GM23248 (cell line): ENCODE results near the gene AGTRAP. TPM values are rescaled to one million over a fixed set of nuclear protein-coding genes. Genes with fewer than 3 reads are reported as not detected.
A peak's percentile ranks its signal among the peaks of the same experiment; 100 is the strongest.

ENCODE experiments used
- DNase-seq: peaks from one replicate; pipeline ENCODE4 v3.0.0-alpha.2; 2015
- H2AFZ ChIP-seq: fragments of 200-600 bp; sonication (generic); 2 replicates; pipeline ENCODE4 v1.6.1; 2016; ENCODE audit warnings: antibody characterized with exemption
- H3F3A ChIP-seq: fragments of 200-600 bp; sonication (generic); 2 replicates; pipeline ENCODE4 v1.6.1; 2016; ENCODE audit warnings: mild to moderate bottlenecking, antibody characterized with exemption, mixed run types; ENCODE audit not compliant: insufficient read depth
- H3K27ac ChIP-seq: fragments of 200-600 bp; sonication (generic); 2 replicates; pipeline ENCODE4 v1.5.1; 2016; ENCODE audit warnings: mild to moderate bottlenecking
- H3K27me3 ChIP-seq: fragments of 200-600 bp; sonication (generic); replicated peaks from 2 replicates; pipeline ENCODE4 v1.6.1; 2016; ENCODE audit warnings: mild to moderate bottlenecking; ENCODE audit not compliant: insufficient read depth
- H3K36me3 ChIP-seq: fragments of 200-600 bp; sonication (generic); 2 replicates; pipeline ENCODE4 v1.6.1; 2016; ENCODE audit warnings: low read depth, mild to moderate bottlenecking
- H3K4me1 ChIP-seq: fragments of 200-600 bp; sonication (generic); 2 replicates; pipeline ENCODE4 v1.6.1; 2016; ENCODE audit warnings: mild to moderate bottlenecking; ENCODE audit not compliant: insufficient read depth
- H3K4me2 ChIP-seq: fragments of 200-600 bp; sonication (generic); one replicate; pipeline ENCODE4 v1.6.1; 2016; ENCODE audit warnings: mild to moderate bottlenecking; ENCODE audit not compliant: unreplicated experiment
- H3K4me3 ChIP-seq: fragments of 200-600 bp; sonication (generic); 2 replicates; pipeline ENCODE4 v1.5.1; 2016; ENCODE audit warnings: mild to moderate bottlenecking
- H3K79me2 ChIP-seq: fragments of 200-600 bp; sonication (generic); 2 replicates; pipeline ENCODE4 v1.6.1; 2016; ENCODE audit warnings: mild to moderate bottlenecking; ENCODE audit not compliant: insufficient read depth
- H3K9ac ChIP-seq: fragments of 200-600 bp; sonication (generic); 2 replicates; pipeline ENCODE4 v1.6.1; 2016; ENCODE audit warnings: mild to moderate bottlenecking
- H3K9me2 ChIP-seq: fragments of 200-600 bp; sonication (generic); 2 replicates; pipeline ENCODE4 v1.6.1; 2016; ENCODE audit warnings: mixed run types, mild to moderate bottlenecking, moderate library complexity; ENCODE audit not compliant: insufficient read depth
- H3K9me3 ChIP-seq: fragments of 200-600 bp; sonication (generic); one replicate; pipeline ENCODE4 v1.6.1; 2017; ENCODE audit warnings: low read depth
- H4K20me1 ChIP-seq: fragments of 200-600 bp; sonication (generic); 2 replicates; pipeline ENCODE4 v1.6.0; 2016; ENCODE audit not compliant: insufficient read depth
- EZH2 ChIP-seq: fragments of 200-600 bp; sonication (generic); IDR thresholded peaks from 2 replicates; pipeline ENCODE4 v1.6.1; 2018; ENCODE audit warnings: antibody characterized with exemption, mild to moderate bottlenecking; ENCODE audit not compliant: insufficient read depth, poor library complexity, severe bottlenecking
- EZH2phosphoT487 ChIP-seq: fragments of 200-600 bp; sonication (generic); IDR thresholded peaks from 2 replicates; pipeline ENCODE4 v1.6.1; 2018; ENCODE audit warnings: antibody characterized with exemption, moderate library complexity, mild to moderate bottlenecking, low read depth; ENCODE audit not compliant: insufficient read depth
- WGBS, 2 experiments: methylation state at CpG; one replicate each; pipeline ENCODE4 v1.1.6; 2015 to 2017; ENCODE audit warnings: low lambda C conversion rate in 2 of 2, low coverage in 1 of 2; ENCODE audit errors: missing lambda C conversion rate in 2 of 2; 5-methylcytosine and 5-hydroxymethylcytosine counted together
- in situ Hi-C: fragments of 300-500 bp; cut with MboI; formaldehyde crosslinking; loops from 2 replicates; pipeline ENCODE4 v1.15.0; 2020
- polyA plus RNA-seq: library from polyadenylated mRNA; unstranded; fragments of >200 nt; fragmentation: Nextera tagmentation; extraction: Ambion mirVana; gene quantifications from 2 replicates; pipeline ENCODE4 v1.2.1, GENCODE V29; 2016
- total RNA-seq: library from RNA; depleted of rRNA; stranded (reverse); fragments of >200 nt; shearing (Covaris generic); gene quantifications from 2 replicates; pipeline ENCODE4 v1.2.3, GENCODE V29; 2014

AGTRAP gene
- total and polyA plus RNA-seq, 2 experiments from 2014 or later: 113 to 121 TPM

DNA sequence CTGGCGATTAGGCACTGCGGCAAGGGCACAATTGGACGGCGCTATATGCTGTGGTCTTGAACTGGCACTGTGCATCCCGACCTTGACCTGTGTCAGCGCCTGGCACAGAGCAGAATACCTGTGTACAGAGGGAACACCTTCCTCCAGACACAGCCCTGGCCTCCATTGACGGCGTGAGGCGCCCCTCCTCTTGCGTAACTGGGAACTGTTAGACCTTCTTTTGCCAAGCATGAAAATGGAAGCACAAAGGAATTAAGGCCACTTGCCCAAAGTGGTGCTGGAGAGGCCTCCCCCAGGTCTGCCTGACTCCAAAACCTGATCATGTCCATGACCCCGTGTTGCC is 6.8 kb upstream of the AGTRAP start:
- no peak for DNase-seq
- no peak overlapping the region for H3K4me2 ChIP-seq
- peaks cover 18% of the 10 kb centered on the region for H3K4me1 ChIP-seq
- no peaks in the 10 kb centered on the region for H4K20me1 ChIP-seq
- H3F3A ChIP-seq: 0 out of 2 replicates have a peak, but pooled peaks cover 4% of the 10 kb centered on the region
- in situ Hi-C loops: no loop called here
- no peak overlapping the region for H2AFZ ChIP-seq
- H3K9ac ChIP-seq: no peak overlapping the region
- no peaks in the 10 kb centered on the region for H3K27me3 ChIP-seq
- no peaks in the 10 kb centered on the region for H3K79me2 ChIP-seq
- H3K27ac ChIP-seq: no peak overlapping the region
- TF ChIP-seq EZH2 (no peak), EZH2phosphoT487 (no peak)
- H3K9me3 ChIP-seq: no peaks in the 10 kb centered on the region
- 89 to 93% methylated on average over 11 of the region's 11 CpGs for WGBS, 2 experiments
- no peaks in the 10 kb centered on the region for H3K36me3 ChIP-seq
- H3K4me3 ChIP-seq: no peak overlapping the region
- H3K9me2 ChIP-seq: no peaks in the 10 kb centered on the region

GRCh38 chr1:11729498-11730428 is 6.2 kb upstream of the AGTRAP start:
- 0 out of 2 replicates have a peak, but pooled peaks cover 4% of the 10 kb centered on the region for H3F3A ChIP-seq
- no peaks in the 10 kb centered on the region for H3K9me3 ChIP-seq
- in situ Hi-C loops: no loop called here
- no peaks in the 10 kb centered on the region for H3K36me3 ChIP-seq
- no peaks in the 10 kb centered on the region for H3K9me2 ChIP-seq
- WGBS, 2 experiments: 64% methylated on average over 25 to 26 of the region's 26 CpGs
- TF ChIP-seq EZH2 (no peak), EZH2phosphoT487 (no peak)
- peaks cover 18% of the 10 kb centered on the region for H3K4me1 ChIP-seq
- no peak for DNase-seq
- H4K20me1 ChIP-seq: no peaks in the 10 kb centered on the region
- no peak overlapping the region for H3K27ac ChIP-seq
- H2AFZ ChIP-seq: no peak overlapping the region
- H3K27me3 ChIP-seq: no peaks in the 10 kb centered on the region
- H3K4me2 ChIP-seq: peak overlapping the region; percentile 32
- no peaks in the 10 kb centered on the region for H3K79me2 ChIP-seq
- no peak overlapping the region for H3K4me3 ChIP-seq
- no peak overlapping the region for H3K9ac ChIP-seq

- Histone ChIP-seq H2AFZ (peak overlapping the region; percentile 92), H3K4me2 (peak overlapping the region; percentile 32)
These were observed 5.5 kb upstream of the AGTRAP start for GRCh38 chr1:11730429-11730891.

GRCh38 chr1:11731691-11732283 is 4.1 kb upstream of the AGTRAP start:
- peaks cover 10% of the 10 kb centered on the region for H3F3A ChIP-seq
- no peaks in the 10 kb centered on the region for H3K79me2 ChIP-seq
- TF ChIP-seq EZH2phosphoT487: no peak
- no peak for TF ChIP-seq EZH2
- in situ Hi-C loops: no loop called here
- H3K4me1 ChIP-seq: peaks cover 18% of the 10 kb centered on the region
- peak overlapping the region; percentile 62 for H3K9ac ChIP-seq
- WGBS, 2 experiments: 7 to 11% methylated on average over 15 to 16 of the region's 17 CpGs
- no peaks in the 10 kb centered on the region for H3K9me2 ChIP-seq
- H4K20me1 ChIP-seq: no peaks in the 10 kb centered on the region
- no peaks in the 10 kb centered on the region for H3K27me3 ChIP-seq
- no peaks in the 10 kb centered on the region for H3K9me3 ChIP-seq
- peak; percentile 83 for DNase-seq
- H2AFZ ChIP-seq: peak overlapping the region; percentile 83
- peak overlapping the region; percentile 77 for H3K4me2 ChIP-seq
- no peaks in the 10 kb centered on the region for H3K36me3 ChIP-seq
- H3K4me3 ChIP-seq: peak overlapping the region; percentile 58
- H3K27ac ChIP-seq: peak overlapping the region; percentile 65

More at GRCh38 chr1:11730429-11730891, 5.5 kb upstream of the AGTRAP start:
- no peaks in the 10 kb centered on the region for H4K20me1 ChIP-seq
- H3K36me3 ChIP-seq: no peaks in the 10 kb centered on the region
- H3K27me3 ChIP-seq: no peaks in the 10 kb centered on the region
- H3K9ac ChIP-seq: peak overlapping the region; percentile 56
- peaks cover 8% of the 10 kb centered on the region for H3F3A ChIP-seq
- WGBS, 2 experiments: 7 to 8% methylated on average over 5 of the region's 5 CpGs
- H3K79me2 ChIP-seq: no peaks in the 10 kb centered on the region
- H3K4me1 ChIP-seq: peaks cover 18% of the 10 kb centered on the region
- no peaks in the 10 kb centered on the region for H3K9me2 ChIP-seq
- H3K9me3 ChIP-seq: no peaks in the 10 kb centered on the region
- in situ Hi-C loops: no loop called here
- H3K27ac ChIP-seq: peak overlapping the region; percentile 50
- H3K4me3 ChIP-seq: peak overlapping the region; percentile 52
- TF ChIP-seq EZH2phosphoT487 (no peak), EZH2 (no peak)
- DNase-seq: peak; percentile 77
